MM.1S (cell line): Measurements from ENCODE around the gene EWSR1.

Source experiments
- DNase-seq: peaks from one replicate; pipeline ENCODE4 v3.0.0-alpha.2; 2015
- H2AFZ ChIP-seq: fragments of 300-600 bp; sonication (generic); 2 replicates; pipeline ENCODE4 v1.6.0; 2016; ENCODE audit warnings: antibody characterized with exemption, low read length
- H3F3A ChIP-seq: fragments of 300-600 bp; sonication (generic); 2 replicates; pipeline ENCODE4 v1.6.1; 2016; ENCODE audit warnings: mild to moderate bottlenecking, antibody characterized with exemption, low read length, moderate library complexity, mixed read lengths; ENCODE audit not compliant: insufficient read depth
- H3K27ac ChIP-seq: fragments of 300-600 bp; sonication (generic); 2 replicates; pipeline ENCODE4 v1.5.1; 2016; ENCODE audit warnings: mild to moderate bottlenecking, low read length
- H3K27me3 ChIP-seq: fragments of 300-600 bp; sonication (generic); replicated peaks from 2 replicates; pipeline ENCODE4 v1.6.0; 2016; ENCODE audit warnings: low read length; ENCODE audit not compliant: insufficient read depth
- H3K36me3 ChIP-seq: fragments of 300-600 bp; sonication (generic); replicated peaks from 2 replicates; pipeline ENCODE4 v1.6.1; 2016; ENCODE audit warnings: mild to moderate bottlenecking, low read length, mixed read lengths; ENCODE audit not compliant: insufficient read depth
- H3K4me1 ChIP-seq: fragments of 300-600 bp; sonication (generic); 2 replicates; pipeline ENCODE4 v1.6.1; 2016; ENCODE audit warnings: low read length, mixed read lengths
- H3K4me2 ChIP-seq: fragments of 300-600 bp; sonication (generic); 2 replicates; pipeline ENCODE4 v1.6.0; 2016; ENCODE audit warnings: low read depth, low read length
- H3K4me3 ChIP-seq: fragments of 300-600 bp; sonication (generic); 2 replicates; pipeline ENCODE4 v1.5.1; 2016; ENCODE audit warnings: low read length, mixed read lengths
- H3K79me2 ChIP-seq: fragments of 300-600 bp; sonication (generic); 2 replicates; pipeline ENCODE4 v1.6.1; 2016; ENCODE audit warnings: mixed run types, low read length, mixed read lengths
- H3K9ac ChIP-seq: fragments of 300-600 bp; sonication (generic); 2 replicates; pipeline ENCODE4 v1.6.1; 2016; ENCODE audit warnings: low read length, mixed read lengths
- H3K9me2 ChIP-seq: fragments of 300-600 bp; sonication (generic); replicated peaks from 2 replicates; pipeline ENCODE4 v1.6.1; 2016; ENCODE audit warnings: mild to moderate bottlenecking, low read length, mixed read lengths; ENCODE audit not compliant: insufficient read depth
- H3K9me3 ChIP-seq: fragments of 300-600 bp; sonication (generic); replicated peaks from 2 replicates; pipeline ENCODE4 v1.6.1; 2016; ENCODE audit warnings: mild to moderate bottlenecking, low read length, mixed read lengths; ENCODE audit not compliant: insufficient read depth
- H4K20me1 ChIP-seq: fragments of 300-600 bp; sonication (generic); 2 replicates; pipeline ENCODE4 v1.6.1; 2016; ENCODE audit warnings: mild to moderate bottlenecking, low read length, moderate library complexity, mixed read lengths; ENCODE audit not compliant: insufficient read depth
- EZH2 ChIP-seq: fragments of 300-600 bp; sonication (generic); optimal IDR thresholded peaks from 2 replicates; pipeline ENCODE3; 2017; ENCODE audit warnings: low read depth, mild to moderate bottlenecking, antibody characterized with exemption, low read length, mixed read lengths
- EZH2phosphoT487 ChIP-seq: fragments of 300-600 bp; sonication (generic); IDR thresholded peaks from 2 replicates; pipeline ENCODE4 v1.6.1; 2018; ENCODE audit warnings: antibody characterized with exemption, low read length
- TF ChIP-seq, protein P1 (sequence below): fragments of 300-600 bp; sonication (generic); IDR thresholded peaks from 2 replicates; pipeline ENCODE4 v1.5.1; 2016; ENCODE audit warnings: antibody characterized with exemption, low read length, mixed read lengths

EWSR1 gene

GRCh38 chr22:29338398-29338797 is 70.3 kb downstream of the EWSR1 start:
- Histone ChIP-seq H3K27me3 (no peaks in the 10 kb centered on the region), H3K27ac (no peak overlapping the region), H4K20me1 (no peaks in the 10 kb centered on the region), H3K4me2 (no peak overlapping the region), H2AFZ (no peak overlapping the region), H3K9me3 (no peaks in the 10 kb centered on the region), H3K36me3 (no peaks in the 10 kb centered on the region), H3K9ac (no peak overlapping the region), H3K4me3 (no peak overlapping the region), H3F3A (no peaks in the 10 kb centered on the region), H3K79me2 (no peaks in the 10 kb centered on the region), H3K4me1 (no peaks in the 10 kb centered on the region), H3K9me2 (no peaks in the 10 kb centered on the region)
- no peak for TF ChIP-seq EZH2
- TF ChIP-seq, protein P1, sequence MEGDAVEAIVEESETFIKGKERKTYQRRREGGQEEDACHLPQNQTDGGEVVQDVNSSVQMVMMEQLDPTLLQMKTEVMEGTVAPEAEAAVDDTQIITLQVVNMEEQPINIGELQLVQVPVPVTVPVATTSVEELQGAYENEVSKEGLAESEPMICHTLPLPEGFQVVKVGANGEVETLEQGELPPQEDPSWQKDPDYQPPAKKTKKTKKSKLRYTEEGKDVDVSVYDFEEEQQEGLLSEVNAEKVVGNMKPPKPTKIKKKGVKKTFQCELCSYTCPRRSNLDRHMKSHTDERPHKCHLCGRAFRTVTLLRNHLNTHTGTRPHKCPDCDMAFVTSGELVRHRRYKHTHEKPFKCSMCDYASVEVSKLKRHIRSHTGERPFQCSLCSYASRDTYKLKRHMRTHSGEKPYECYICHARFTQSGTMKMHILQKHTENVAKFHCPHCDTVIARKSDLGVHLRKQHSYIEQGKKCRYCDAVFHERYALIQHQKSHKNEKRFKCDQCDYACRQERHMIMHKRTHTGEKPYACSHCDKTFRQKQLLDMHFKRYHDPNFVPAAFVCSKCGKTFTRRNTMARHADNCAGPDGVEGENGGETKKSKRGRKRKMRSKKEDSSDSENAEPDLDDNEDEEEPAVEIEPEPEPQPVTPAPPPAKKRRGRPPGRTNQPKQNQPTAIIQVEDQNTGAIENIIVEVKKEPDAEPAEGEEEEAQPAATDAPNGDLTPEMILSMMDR, result no peak
- TF ChIP-seq EZH2phosphoT487, result no peak
- no peak for DNase-seq

DNA sequence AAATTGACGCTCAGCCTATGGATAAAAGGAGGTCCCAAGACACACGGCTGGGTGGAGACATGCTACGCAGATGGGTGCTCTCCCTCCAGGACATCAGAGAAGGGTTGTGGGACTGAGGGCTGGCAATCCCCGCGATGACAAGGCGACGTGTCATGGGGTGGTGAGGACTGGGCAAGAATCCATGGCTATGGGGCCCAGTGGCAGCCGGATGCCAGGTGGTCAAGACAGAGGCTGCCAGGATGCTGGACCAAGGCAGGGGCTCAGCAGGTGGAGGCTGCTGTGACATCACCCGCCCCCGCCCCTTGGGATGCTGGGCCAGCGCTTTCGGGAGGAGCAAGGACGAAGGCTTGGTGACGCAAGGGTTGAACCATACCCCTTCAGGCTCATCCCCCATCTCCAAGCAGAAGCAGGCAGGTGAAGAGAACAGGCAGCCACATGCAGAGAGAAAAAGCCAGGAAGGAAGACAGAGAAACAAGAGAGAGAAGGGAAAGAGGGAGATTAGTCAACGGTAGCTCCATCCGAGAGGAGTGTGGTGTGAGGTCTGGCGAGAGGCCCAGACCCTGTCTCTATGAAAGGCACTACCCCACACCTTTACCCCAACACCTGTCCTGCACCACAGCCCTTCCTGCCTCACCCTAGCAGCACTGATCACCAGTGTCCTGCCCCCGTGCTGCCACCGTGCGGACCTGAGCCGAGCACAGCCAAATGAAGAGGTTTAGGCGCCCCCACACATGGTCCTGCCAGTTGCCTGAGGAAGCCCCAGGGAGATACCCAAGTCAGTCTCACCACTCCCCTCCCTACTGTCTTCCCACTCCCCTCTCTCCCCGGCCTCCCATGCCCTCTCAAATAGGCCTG is 71.5 kb downstream of the EWSR1 start:
- Histone ChIP-seq H3K36me3 (no peaks in the 10 kb centered on the region), H3K9me3 (no peaks in the 10 kb centered on the region), H3K79me2 (no peaks in the 10 kb centered on the region), H3K9me2 (no peaks in the 10 kb centered on the region), H3K27ac (no peak overlapping the region), H3K27me3 (no peaks in the 10 kb centered on the region), H3K4me2 (no peak overlapping the region), H3K4me1 (no peaks in the 10 kb centered on the region), H3F3A (no peaks in the 10 kb centered on the region), H2AFZ (no peak overlapping the region), H3K4me3 (no peak overlapping the region), H3K9ac (no peak overlapping the region), H4K20me1 (no peaks in the 10 kb centered on the region)
- DNase-seq, result no peak
- TF ChIP-seq EZH2phosphoT487 (no peak), EZH2 (no peak)
- TF ChIP-seq, protein P1, result no peak

DNA sequence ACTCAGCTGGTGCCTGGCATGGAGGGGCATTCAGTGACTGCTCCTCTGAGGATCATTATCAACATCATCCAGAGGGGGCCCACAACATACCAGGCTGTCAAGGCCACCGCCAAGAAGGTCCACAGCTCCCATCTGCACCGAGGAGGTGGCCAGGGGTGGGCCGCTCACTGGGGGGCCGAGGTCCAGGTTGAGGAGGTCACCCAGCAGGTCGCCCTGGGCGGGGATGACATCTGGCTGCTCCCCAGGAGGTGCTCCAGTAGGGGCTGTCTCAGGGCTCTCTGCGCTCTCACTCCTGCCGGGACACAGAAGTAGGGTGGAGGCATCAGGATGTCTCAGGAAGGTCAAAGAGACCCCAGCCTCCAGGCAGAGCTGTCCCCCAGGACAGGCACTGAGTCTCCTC is 72.5 kb downstream of the EWSR1 start:
- H4K20me1 ChIP-seq, result no peaks in the 10 kb centered on the region
- H3K9me2 ChIP-seq, result no peaks in the 10 kb centered on the region
- no peak for TF ChIP-seq EZH2phosphoT487
- TF ChIP-seq EZH2, result no peak
- TF ChIP-seq, protein P1, result no peak
- H3F3A ChIP-seq, result no peaks in the 10 kb centered on the region
- H3K27me3 ChIP-seq, result no peaks in the 10 kb centered on the region
- no peak overlapping the region for H2AFZ ChIP-seq
- H3K4me3 ChIP-seq, result no peak overlapping the region
- H3K9me3 ChIP-seq, result no peaks in the 10 kb centered on the region
- DNase-seq, result no peak
- H3K27ac ChIP-seq, result no peak overlapping the region
- H3K4me2 ChIP-seq, result no peak overlapping the region
- H3K9ac ChIP-seq, result no peak overlapping the region
- no peaks in the 10 kb centered on the region for H3K79me2 ChIP-seq
- no peaks in the 10 kb centered on the region for H3K36me3 ChIP-seq
- H3K4me1 ChIP-seq, result no peaks in the 10 kb centered on the region
